Endodermal cell (in vitro differentiated cells): ENCODE data around the gene FREM2. TPM values are rescaled to one million over a fixed set of nuclear protein-coding genes. Genes with fewer than 3 reads are reported as not detected.

Experiments
- DNase-seq: peaks from one replicate; pipeline ENCODE4 v3.0.0-alpha.2; 2017
- H3K27ac ChIP-seq: 2 replicates; pipeline ENCODE4 v1.5.1; 2013; ENCODE audit warnings: mild to moderate bottlenecking, low read depth, low read length, moderate library complexity
- H3K27me3 ChIP-seq: 2 replicates; pipeline ENCODE4 v1.6.1; 2013; ENCODE audit warnings: mild to moderate bottlenecking, low read length, moderate library complexity; ENCODE audit not compliant: insufficient read depth, control insufficient read depth, poor library complexity, severe bottlenecking
- H3K36me3 ChIP-seq: 2 replicates; pipeline ENCODE4 v1.7.0; 2013; ENCODE audit warnings: mild to moderate bottlenecking, low read length, moderate library complexity; ENCODE audit not compliant: control insufficient read depth, insufficient read depth
- H3K4me1 ChIP-seq: one replicate; pipeline ENCODE4 v1.7.0; 2013; ENCODE audit warnings: low read length; ENCODE audit not compliant: control insufficient read depth, insufficient read depth
- H3K4me3 ChIP-seq: 2 replicates; pipeline ENCODE4 v1.5.1; 2013; ENCODE audit warnings: mild to moderate bottlenecking, low read length, moderate library complexity
- H3K9ac ChIP-seq: 2 replicates; pipeline ENCODE4 v1.6.1; 2013; ENCODE audit warnings: mild to moderate bottlenecking, low read length, moderate library complexity; ENCODE audit not compliant: poor library complexity, severe bottlenecking; ENCODE audit errors: extremely low read depth
- H3K9me3 ChIP-seq: 2 replicates; pipeline ENCODE4 v1.6.1; 2013; ENCODE audit warnings: mild to moderate bottlenecking, low read length, moderate library complexity; ENCODE audit not compliant: control insufficient read depth
- H3K27ac Mint-ChIP-seq: 2 replicates; pipeline ENCODE4 v1.8.0; 2020; ENCODE audit warnings: mixed read lengths
- H3K27me3 Mint-ChIP-seq: 2 replicates; pipeline ENCODE4 v1.8.0; 2021; ENCODE audit warnings: mild to moderate bottlenecking, mixed read lengths; ENCODE audit not compliant: insufficient read depth
- H3K36me3 Mint-ChIP-seq: 2 replicates; pipeline ENCODE4 v1.8.0; 2020; ENCODE audit warnings: low read depth, mixed read lengths
- H3K4me1 Mint-ChIP-seq: 2 replicates; pipeline ENCODE4 v1.8.0; 2020; ENCODE audit warnings: mixed read lengths
- H3K4me3 Mint-ChIP-seq: 2 replicates; pipeline ENCODE4 v1.8.0; 2020; ENCODE audit warnings: mild to moderate bottlenecking, moderate library complexity, mixed read lengths
- H3K9me3 Mint-ChIP-seq: 2 replicates; pipeline ENCODE4 v1.8.0; 2020; ENCODE audit warnings: mild to moderate bottlenecking, mixed read lengths
- WGBS, 2 experiments: methylation state at CpG; one replicate each; pipeline versions ENCODE4 v1.1.5 to v1.1.7; 2013; ENCODE audit warnings: missing lambda C conversion rate in 2 of 2, mixed read lengths in 1 of 2; ENCODE audit not compliant: insufficient coverage in 1 of 2, insufficient read length in 1 of 2; 5-methylcytosine and 5-hydroxymethylcytosine counted together
- total RNA-seq, 2 donors: library from RNA; stranded (reverse); fragmentation: NEBNext Ultra II Directional in 1 of 2; extraction: Animal tissue kit (Norgen Biotek cat#: 25700) in 1 of 2; gene quantifications; 2 replicates in 1 of 2; 3 replicates in 1 of 2; pipeline ENCODE4 v1.2.1, GENCODE V29; 2021
- TF ChIP-seq, protein P1 (sequence below): fragments of 200-600 bp; sonication (generic); conservative IDR thresholded peaks from 2 replicates; pipeline ENCODE4 v1.5.0; 2021; ENCODE audit warnings: antibody characterized with exemption, mild to moderate bottlenecking

Gene FREM2
- total RNA-seq, 2 donors from 2014 or later: 20.4 to 28.4 TPM

DNA sequence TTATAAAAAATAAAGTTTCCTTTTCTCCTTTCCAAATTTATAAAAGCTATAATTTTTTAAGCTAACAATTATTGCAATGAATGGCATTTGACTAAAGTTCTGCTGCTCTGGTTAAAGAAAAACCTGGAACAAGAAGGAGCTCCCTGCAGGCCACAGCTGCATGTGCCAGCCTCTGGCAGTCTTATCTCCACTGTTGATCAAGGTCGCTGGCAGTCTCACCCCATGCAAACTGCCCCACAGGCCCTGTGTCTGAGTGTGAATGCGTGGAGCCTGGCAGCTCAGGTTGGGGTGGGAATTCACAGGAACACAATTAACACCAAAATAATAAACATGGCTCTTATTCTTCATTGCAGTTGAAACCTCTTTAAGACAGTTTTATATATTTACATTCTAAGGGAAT, 30.2 kb upstream of the FREM2 start:
- TF ChIP-seq, protein P1, sequence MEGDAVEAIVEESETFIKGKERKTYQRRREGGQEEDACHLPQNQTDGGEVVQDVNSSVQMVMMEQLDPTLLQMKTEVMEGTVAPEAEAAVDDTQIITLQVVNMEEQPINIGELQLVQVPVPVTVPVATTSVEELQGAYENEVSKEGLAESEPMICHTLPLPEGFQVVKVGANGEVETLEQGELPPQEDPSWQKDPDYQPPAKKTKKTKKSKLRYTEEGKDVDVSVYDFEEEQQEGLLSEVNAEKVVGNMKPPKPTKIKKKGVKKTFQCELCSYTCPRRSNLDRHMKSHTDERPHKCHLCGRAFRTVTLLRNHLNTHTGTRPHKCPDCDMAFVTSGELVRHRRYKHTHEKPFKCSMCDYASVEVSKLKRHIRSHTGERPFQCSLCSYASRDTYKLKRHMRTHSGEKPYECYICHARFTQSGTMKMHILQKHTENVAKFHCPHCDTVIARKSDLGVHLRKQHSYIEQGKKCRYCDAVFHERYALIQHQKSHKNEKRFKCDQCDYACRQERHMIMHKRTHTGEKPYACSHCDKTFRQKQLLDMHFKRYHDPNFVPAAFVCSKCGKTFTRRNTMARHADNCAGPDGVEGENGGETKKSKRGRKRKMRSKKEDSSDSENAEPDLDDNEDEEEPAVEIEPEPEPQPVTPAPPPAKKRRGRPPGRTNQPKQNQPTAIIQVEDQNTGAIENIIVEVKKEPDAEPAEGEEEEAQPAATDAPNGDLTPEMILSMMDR: no peak
- no peak overlapping the region for H3K4me3 ChIP-seq
- no peaks in the 10 kb centered on the region for H3K4me1 Mint-ChIP-seq
- H3K4me3 Mint-ChIP-seq: no peak overlapping the region
- DNase-seq: no peak
- H3K36me3 ChIP-seq: no peaks in the 10 kb centered on the region
- H3K4me1 ChIP-seq: peaks cover 3% of the 10 kb centered on the region
- no peaks in the 10 kb centered on the region for H3K9me3 ChIP-seq
- no peaks in the 10 kb centered on the region for H3K9me3 Mint-ChIP-seq
- H3K27me3 ChIP-seq: no peaks in the 10 kb centered on the region
- no peak overlapping the region for H3K9ac ChIP-seq
- no peaks in the 10 kb centered on the region for H3K36me3 Mint-ChIP-seq
- H3K27me3 Mint-ChIP-seq: no peaks in the 10 kb centered on the region
- no peak overlapping the region for H3K27ac Mint-ChIP-seq
- no peak overlapping the region for H3K27ac ChIP-seq
- WGBS, 2 experiments: 84% methylated on average over 2 of the region's 2 CpGs; no CpG with 5 or more reads in 1 of the 2 experiments

DNA sequence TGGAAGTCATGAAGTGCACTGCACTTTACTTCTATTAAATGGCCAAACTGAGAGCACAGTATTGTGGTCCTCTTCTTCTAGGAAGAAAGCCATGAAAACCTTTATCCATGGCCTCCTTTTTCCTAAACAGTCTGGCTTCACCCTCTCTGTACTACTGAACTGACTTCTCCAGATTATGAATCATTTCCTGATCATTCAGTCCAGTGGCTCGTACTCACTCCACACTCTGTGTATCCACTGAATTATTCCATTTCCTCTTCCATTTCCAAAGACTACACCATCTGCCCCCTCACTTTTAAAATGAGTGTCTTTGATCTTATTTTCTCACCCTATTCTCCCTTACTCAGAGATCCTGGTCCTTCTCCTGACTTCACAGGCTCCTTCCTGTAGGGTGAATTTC, 29.7 kb upstream of the FREM2 start:
- H3K4me3 ChIP-seq: no peak overlapping the region
- Mint-ChIP-seq H3K9me3 (no peaks in the 10 kb centered on the region), H3K27me3 (no peaks in the 10 kb centered on the region), H3K27ac (no peak overlapping the region), H3K4me3 (no peak overlapping the region), H3K36me3 (no peaks in the 10 kb centered on the region), H3K4me1 (no peaks in the 10 kb centered on the region)
- H3K9ac ChIP-seq: no peak overlapping the region
- WGBS, 2 experiments: 91 to 93% methylated on average over 1 of the region's 1 CpG
- no peaks in the 10 kb centered on the region for H3K9me3 ChIP-seq
- H3K4me1 ChIP-seq: peaks cover 3% of the 10 kb centered on the region
- H3K36me3 ChIP-seq: no peaks in the 10 kb centered on the region
- H3K27ac ChIP-seq: no peak overlapping the region
- H3K27me3 ChIP-seq: no peaks in the 10 kb centered on the region
- no peak for DNase-seq
- TF ChIP-seq, protein P1: no peak

DNA sequence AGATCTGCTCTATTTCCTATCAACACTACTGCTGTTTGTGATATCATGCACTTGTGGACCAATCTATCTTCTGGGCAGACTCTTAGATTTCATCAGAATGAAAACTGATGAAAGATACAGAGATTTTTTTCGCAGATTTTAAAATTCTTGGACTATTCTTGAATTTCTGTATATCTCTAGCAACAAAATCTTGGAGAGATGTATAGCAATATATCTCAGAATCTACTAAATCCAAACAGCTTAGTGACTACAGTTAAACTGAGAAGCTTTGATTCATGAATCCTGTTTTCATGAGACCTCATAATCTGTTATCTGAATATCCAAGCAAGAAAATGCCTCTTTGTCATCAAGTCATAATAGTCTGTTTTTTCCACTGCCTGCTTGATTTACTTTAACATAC, 28.0 kb upstream of the FREM2 start:
- no peak for DNase-seq
- Mint-ChIP-seq H3K4me3 (no peak overlapping the region), H3K27ac (no peak overlapping the region), H3K27me3 (no peaks in the 10 kb centered on the region), H3K4me1 (no peaks in the 10 kb centered on the region), H3K9me3 (no peaks in the 10 kb centered on the region), H3K36me3 (no peaks in the 10 kb centered on the region)
- Histone ChIP-seq H3K4me3 (no peak overlapping the region), H3K9ac (no peak overlapping the region), H3K27me3 (no peaks in the 10 kb centered on the region), H3K9me3 (no peaks in the 10 kb centered on the region), H3K4me1 (peaks cover 3% of the 10 kb centered on the region), H3K27ac (no peak overlapping the region), H3K36me3 (no peaks in the 10 kb centered on the region)
- 69% methylated on average over 1 of the region's 1 CpG; no CpG with 5 or more reads in 1 of the 2 experiments for WGBS, 2 experiments
- TF ChIP-seq, protein P1: no peak
